ENCODE measurements around the gene LRRC32.

DNA sequence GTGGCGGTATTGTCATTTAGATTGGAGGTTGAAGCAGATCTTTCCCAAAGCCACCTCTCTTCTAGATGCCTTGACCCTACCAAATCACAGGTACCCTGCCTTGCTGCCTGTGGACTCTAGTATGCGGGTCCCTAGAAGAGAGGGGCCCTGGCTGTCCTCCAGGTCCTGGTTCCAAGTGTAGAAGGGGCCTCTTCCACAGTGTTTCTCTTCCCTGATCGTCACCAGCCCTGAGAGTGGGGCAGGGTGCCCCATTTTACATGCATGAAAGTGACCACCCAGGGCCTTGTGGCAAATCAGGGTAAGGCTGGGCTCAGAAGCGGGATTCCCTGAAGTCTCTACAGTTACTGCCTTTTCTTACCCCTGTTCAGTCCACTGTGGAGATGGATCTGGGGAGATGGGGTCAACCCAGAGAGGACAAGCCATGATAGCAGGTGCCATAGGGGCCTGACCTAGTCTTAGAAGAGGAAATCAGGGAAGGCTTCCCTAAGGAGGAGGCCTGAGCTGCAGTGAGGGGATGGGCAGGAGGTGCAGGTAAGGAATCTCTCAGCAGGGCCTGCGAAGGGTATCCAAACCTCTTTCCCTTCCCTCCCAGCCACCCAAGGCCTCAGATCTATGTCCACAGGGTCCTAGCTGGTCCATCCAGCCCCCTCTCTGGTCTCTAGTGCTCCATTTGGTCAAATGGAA, 1.2 kb upstream of the LRRC32 start:
- TF ChIP-seq EP300 (IDR thresholded peaks at IDR 0.05), result no peak
- TF ChIP-seq, protein P1, sequence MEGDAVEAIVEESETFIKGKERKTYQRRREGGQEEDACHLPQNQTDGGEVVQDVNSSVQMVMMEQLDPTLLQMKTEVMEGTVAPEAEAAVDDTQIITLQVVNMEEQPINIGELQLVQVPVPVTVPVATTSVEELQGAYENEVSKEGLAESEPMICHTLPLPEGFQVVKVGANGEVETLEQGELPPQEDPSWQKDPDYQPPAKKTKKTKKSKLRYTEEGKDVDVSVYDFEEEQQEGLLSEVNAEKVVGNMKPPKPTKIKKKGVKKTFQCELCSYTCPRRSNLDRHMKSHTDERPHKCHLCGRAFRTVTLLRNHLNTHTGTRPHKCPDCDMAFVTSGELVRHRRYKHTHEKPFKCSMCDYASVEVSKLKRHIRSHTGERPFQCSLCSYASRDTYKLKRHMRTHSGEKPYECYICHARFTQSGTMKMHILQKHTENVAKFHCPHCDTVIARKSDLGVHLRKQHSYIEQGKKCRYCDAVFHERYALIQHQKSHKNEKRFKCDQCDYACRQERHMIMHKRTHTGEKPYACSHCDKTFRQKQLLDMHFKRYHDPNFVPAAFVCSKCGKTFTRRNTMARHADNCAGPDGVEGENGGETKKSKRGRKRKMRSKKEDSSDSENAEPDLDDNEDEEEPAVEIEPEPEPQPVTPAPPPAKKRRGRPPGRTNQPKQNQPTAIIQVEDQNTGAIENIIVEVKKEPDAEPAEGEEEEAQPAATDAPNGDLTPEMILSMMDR (IDR thresholded peaks at IDR 0.05), result no peak
